Activated CD8-positive, alpha-beta memory T cell treated with anti-CD3 and anti-CD28 coated beads for 48 hours (primary cell): Measurements from ENCODE around the gene PKNOX2.

Experiments
- DNase-seq, 3 experiments: peaks; one replicate each; pipeline ENCODE4 v3.0.0-alpha.2; 2020; ENCODE audit warnings: low read depth in 2 of 3, low spot score in 2 of 3

PKNOX2 gene

GRCh38 chr11:125154378-125155099 lies 10.0 kb upstream of the PKNOX2 start:
- DNase-seq = no peak

- no peak for DNase-seq
These were observed 9.5 kb upstream of the PKNOX2 start for GRCh38 chr11:125155100-125155444.

- no peak for DNase-seq
These were observed 8.8 kb upstream of the PKNOX2 start for GRCh38 chr11:125155767-125156166.

GRCh38 chr11:125156346-125157117 lies 8.0 kb upstream of the PKNOX2 start:
- DNase-seq = no peak

- no peak for DNase-seq
These were observed 7.3 kb upstream of the PKNOX2 start for GRCh38 chr11:125157118-125157733.

GRCh38 chr11:125157953-125158680 lies 6.4 kb upstream of the PKNOX2 start:
- DNase-seq = no peak

- no peak for DNase-seq
These were observed 1.8 kb upstream of the PKNOX2 start for GRCh38 chr11:125162743-125163142.

GRCh38 chr11:125163431-125164063 lies 1.0 kb upstream of the PKNOX2 start:
- DNase-seq = no peak

GRCh38 chr11:125164091-125164421 lies 495 bp upstream of the PKNOX2 start:
- no peak for DNase-seq

GRCh38 chr11:125165111-125165842 lies 726 bp downstream of the PKNOX2 start:
- no peak for DNase-seq

GRCh38 chr11:125165843-125166763 lies 1.6 kb downstream of the PKNOX2 start:
- no peak for DNase-seq

- no peak for DNase-seq
These were observed 2.3 kb downstream of the PKNOX2 start for GRCh38 chr11:125166764-125167291.

- DNase-seq = no peak
These were observed 2.9 kb downstream of the PKNOX2 start for GRCh38 chr11:125167292-125167953.

- no peak for DNase-seq
These were observed 3.6 kb downstream of the PKNOX2 start for GRCh38 chr11:125167954-125168835.

GRCh38 chr11:125168918-125169456 lies 4.4 kb downstream of the PKNOX2 start:
- no peak for DNase-seq

GRCh38 chr11:125170001-125170509 lies 5.5 kb downstream of the PKNOX2 start:
- no peak for DNase-seq

- DNase-seq = no peak
These were observed 6.0 kb downstream of the PKNOX2 start for GRCh38 chr11:125170510-125171031.
